Activated CD4-positive, alpha-beta T cell treated with anti-CD3 and anti-CD28 coated beads for 4 hours (primary cell): ENCODE data around the gene ANKRD65.
"Not testable (repeated sequence)": the region's sequence is repeated elsewhere in the genome, so short reads cannot be mapped to it uniquely, and the experiment has no call there.

Source experiments
- DNase-seq, 2 donors: peaks; one replicate each; pipeline ENCODE4 v3.0.0-alpha.2; 2020

The ANKRD65 gene

GRCh38 chr1:1430114-1430982, 9.3 kb upstream of the ANKRD65 start:
- no peak for DNase-seq

GRCh38 chr1:1429671-1430073, 8.6 kb upstream of the ANKRD65 start:
- DNase-seq: no peak

- DNase-seq: not testable (repeated sequence)
Observed at GRCh38 chr1:1428967-1429366, 7.9 kb upstream of the ANKRD65 start.

- no peak for DNase-seq
Observed at GRCh38 chr1:1428174-1428573, 7.1 kb upstream of the ANKRD65 start.

- DNase-seq: no peak
Observed at GRCh38 chr1:1427820-1428148, 6.7 kb upstream of the ANKRD65 start.

- no peak for DNase-seq
Observed at GRCh38 chr1:1427106-1427819, 6.2 kb upstream of the ANKRD65 start.

- no peak for DNase-seq
Observed at GRCh38 chr1:1426496-1427105, 5.5 kb upstream of the ANKRD65 start.

- no peak for DNase-seq
Observed at GRCh38 chr1:1425753-1426495, 4.8 kb upstream of the ANKRD65 start.

- DNase-seq: no peak
Observed at GRCh38 chr1:1425426-1425752, 4.3 kb upstream of the ANKRD65 start.

GRCh38 chr1:1424707-1425106, 3.6 kb upstream of the ANKRD65 start:
- DNase-seq: no peak

GRCh38 chr1:1423245-1423597, 2.1 kb upstream of the ANKRD65 start:
- no peak for DNase-seq

GRCh38 chr1:1422465-1423244, 1.6 kb upstream of the ANKRD65 start:
- no peak for DNase-seq

- DNase-seq: no peak
Observed at GRCh38 chr1:1421907-1422464, 910 bp upstream of the ANKRD65 start.

- DNase-seq: no peak
Observed at GRCh38 chr1:1420654-1421141, 378 bp downstream of the ANKRD65 start.

- no peak for DNase-seq
Observed at GRCh38 chr1:1419813-1420653, 1.0 kb downstream of the ANKRD65 start.

GRCh38 chr1:1419363-1419812, 1.7 kb downstream of the ANKRD65 start:
- DNase-seq: no peak

- DNase-seq: no peak
Observed at GRCh38 chr1:1418464-1419362, 2.4 kb downstream of the ANKRD65 start.

- not testable (repeated sequence) for DNase-seq
Observed at GRCh38 chr1:1417825-1418463, 3.1 kb downstream of the ANKRD65 start.

- not testable (repeated sequence) for DNase-seq
Observed at GRCh38 chr1:1417396-1417795, 3.7 kb downstream of the ANKRD65 start.
